ENCODE measurements around the gene PLPP3. TPM values are rescaled to one million over a fixed set of nuclear protein-coding genes. Genes with fewer than 3 reads are reported as not detected.

Gene PLPP3
- total and polyA plus RNA-seq, 4 donors: 123 to 253 (median 176) TPM

DNA sequence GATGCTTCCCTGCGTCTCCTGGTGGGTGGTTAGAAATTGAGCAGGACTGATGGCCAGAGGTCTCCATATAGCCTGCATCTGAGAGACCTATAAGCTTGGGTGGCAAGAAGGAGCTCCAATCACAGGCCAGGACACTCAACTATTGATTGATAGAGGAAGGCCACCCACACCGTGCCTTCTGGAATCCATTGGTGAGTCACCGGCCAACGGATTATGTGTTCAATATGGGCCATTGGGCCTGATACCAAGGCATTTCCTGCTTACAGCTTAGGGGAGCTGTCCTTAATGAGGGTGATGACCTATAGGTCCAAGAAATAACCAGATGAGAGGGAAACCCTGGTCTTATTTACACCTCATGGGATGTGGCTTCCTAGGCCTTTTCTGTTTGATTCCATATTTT is 115.1 kb downstream of the PLPP3 start:
- Histone ChIP-seq H3K27me3 (ENCODE audit: control insufficient read depth, insufficient read depth, low read length) (no peaks in the 10 kb centered on the region), H3K9me3 (ENCODE audit: control insufficient read depth, insufficient read depth, low read length) (no peaks in the 10 kb centered on the region), H3K27ac (ENCODE audit: low read depth, low read length) (no peak overlapping the region), H3K4me3 (ENCODE audit: low read depth, low read length) (no peak overlapping the region), H3K36me3 (ENCODE audit: control insufficient read depth, insufficient read depth, low read length) (no peaks in the 10 kb centered on the region), H3K4me1 (ENCODE audit: control insufficient read depth, insufficient read depth, low read length) (no peaks in the 10 kb centered on the region)
- 83% methylated on average over 4 of the region's 4 CpGs for WGBS (ENCODE audit: insufficient coverage)
- DNase-seq (ENCODE audit: low read depth in 4 of 6, low spot score in 6 of 6): no peak

DNA sequence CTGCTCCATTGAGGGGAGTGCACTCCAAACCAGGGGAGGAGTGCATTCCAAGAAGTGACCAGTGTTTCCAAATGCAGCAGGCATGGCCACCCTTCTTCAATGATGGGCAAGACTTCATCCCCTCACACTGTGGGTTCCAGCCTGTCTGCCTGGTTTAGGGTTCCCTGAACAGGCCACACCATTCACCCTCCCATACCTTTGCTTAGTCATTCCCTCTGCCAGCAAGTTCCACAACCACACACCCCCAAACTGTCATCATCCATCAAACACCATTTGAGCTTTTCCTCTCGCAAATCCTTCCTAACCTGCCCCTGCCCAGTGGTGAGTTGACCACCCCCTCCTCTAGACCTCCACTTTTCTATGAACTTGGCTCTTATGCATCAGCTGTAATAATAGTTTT is 116.0 kb downstream of the PLPP3 start:
- Histone ChIP-seq H3K9me3 (ENCODE audit: control insufficient read depth, insufficient read depth, low read length) (no peaks in the 10 kb centered on the region), H3K27me3 (ENCODE audit: control insufficient read depth, insufficient read depth, low read length) (no peaks in the 10 kb centered on the region), H3K4me1 (ENCODE audit: control insufficient read depth, insufficient read depth, low read length) (no peaks in the 10 kb centered on the region), H3K4me3 (ENCODE audit: low read depth, low read length) (no peak overlapping the region), H3K27ac (ENCODE audit: low read depth, low read length) (no peak overlapping the region), H3K36me3 (ENCODE audit: control insufficient read depth, insufficient read depth, low read length) (no peaks in the 10 kb centered on the region)
- no peak for DNase-seq (ENCODE audit: low read depth in 4 of 6, low spot score in 6 of 6)
- WGBS (ENCODE audit: insufficient coverage): 100% methylated on average over 1 of the region's 1 CpG

DNA sequence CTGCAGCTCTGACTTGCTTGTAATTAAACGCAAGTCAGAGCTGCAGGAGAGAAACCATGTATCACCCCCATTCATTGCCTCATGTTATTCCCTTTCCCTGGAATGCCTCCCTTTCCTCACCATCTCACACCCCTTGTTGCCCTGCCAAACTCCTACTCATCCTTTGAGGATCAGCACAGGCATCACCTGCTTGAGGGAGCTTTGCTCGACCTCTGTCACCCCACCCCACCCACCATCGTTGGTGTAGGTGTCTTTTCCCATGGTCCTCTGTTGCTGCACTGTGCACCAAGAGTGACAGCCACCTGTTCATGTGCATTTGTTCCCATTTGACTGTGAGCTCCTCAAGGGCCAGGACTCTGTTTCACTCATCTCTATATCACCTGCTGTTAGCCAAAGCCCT is 117.2 kb downstream of the PLPP3 start:
- Histone ChIP-seq H3K9me3 (ENCODE audit: control insufficient read depth, insufficient read depth, low read length) (no peaks in the 10 kb centered on the region), H3K4me3 (ENCODE audit: low read depth, low read length) (no peak overlapping the region), H3K27ac (ENCODE audit: low read depth, low read length) (no peak overlapping the region), H3K36me3 (ENCODE audit: control insufficient read depth, insufficient read depth, low read length) (no peaks in the 10 kb centered on the region), H3K27me3 (ENCODE audit: control insufficient read depth, insufficient read depth, low read length) (no peaks in the 10 kb centered on the region), H3K4me1 (ENCODE audit: control insufficient read depth, insufficient read depth, low read length) (no peaks in the 10 kb centered on the region)
- 82% methylated on average over 3 of the region's 3 CpGs for WGBS (ENCODE audit: insufficient coverage)
- no peak for DNase-seq (ENCODE audit: low read depth in 4 of 6, low spot score in 6 of 6)

DNA sequence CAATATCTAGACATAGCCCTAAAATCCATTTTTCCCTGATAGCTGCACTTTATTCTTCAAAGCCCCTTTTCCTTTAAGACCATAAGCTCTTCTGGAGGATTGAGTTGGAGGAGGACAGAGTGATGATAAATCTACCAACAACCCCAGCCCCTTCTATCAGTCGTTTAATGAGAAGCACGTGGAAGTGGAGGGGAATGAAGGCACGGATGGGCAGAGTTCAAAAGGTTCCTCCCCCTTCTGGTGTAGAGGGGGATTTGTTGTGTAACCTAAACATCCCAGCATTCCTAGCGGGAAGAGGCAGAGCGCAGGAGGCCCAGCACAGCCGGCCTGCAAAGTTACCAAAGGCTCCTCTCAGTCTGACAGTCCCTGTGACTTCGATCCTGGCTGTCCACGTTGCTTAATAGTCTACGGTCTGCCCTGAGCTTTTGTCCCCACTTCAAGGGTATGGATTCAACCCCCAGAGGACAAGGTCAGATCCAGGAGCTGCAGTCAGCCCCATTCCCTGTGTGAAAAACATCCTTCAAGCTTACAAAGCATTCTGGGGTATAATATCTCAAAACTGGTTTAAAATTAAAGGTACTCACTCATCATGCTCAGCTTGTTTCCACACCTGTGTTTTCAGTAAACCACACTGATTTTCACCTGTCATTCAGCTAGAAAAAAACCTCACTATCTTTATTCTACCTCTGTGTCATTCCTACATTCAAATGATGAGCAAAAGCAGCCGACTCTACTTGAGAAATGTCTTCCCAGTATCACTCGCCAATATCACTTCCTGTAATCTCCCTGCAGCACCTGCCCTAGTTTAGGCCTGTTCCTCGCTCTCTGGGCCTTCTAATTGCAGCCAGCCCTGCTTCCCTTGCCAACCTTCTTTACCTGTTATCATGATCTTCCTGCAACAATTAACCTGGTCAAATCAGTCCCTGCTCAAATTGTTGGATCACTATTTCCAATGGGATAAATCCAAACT is 117.9 kb downstream of the PLPP3 start:
- H3K9me3 ChIP-seq (ENCODE audit: control insufficient read depth, insufficient read depth, low read length): no peaks in the 10 kb centered on the region
- H3K27me3 ChIP-seq (ENCODE audit: control insufficient read depth, insufficient read depth, low read length): no peaks in the 10 kb centered on the region
- no peaks in the 10 kb centered on the region for H3K36me3 ChIP-seq (ENCODE audit: control insufficient read depth, insufficient read depth, low read length)
- no peak for DNase-seq (ENCODE audit: low read depth in 4 of 6, low spot score in 6 of 6)
- no peaks in the 10 kb centered on the region for H3K4me1 ChIP-seq (ENCODE audit: control insufficient read depth, insufficient read depth, low read length)
- WGBS (ENCODE audit: insufficient coverage): 50% methylated on average over 9 of the region's 12 CpGs
- H3K27ac ChIP-seq (ENCODE audit: low read depth, low read length): no peak overlapping the region
- no peak overlapping the region for H3K4me3 ChIP-seq (ENCODE audit: low read depth, low read length)

DNA sequence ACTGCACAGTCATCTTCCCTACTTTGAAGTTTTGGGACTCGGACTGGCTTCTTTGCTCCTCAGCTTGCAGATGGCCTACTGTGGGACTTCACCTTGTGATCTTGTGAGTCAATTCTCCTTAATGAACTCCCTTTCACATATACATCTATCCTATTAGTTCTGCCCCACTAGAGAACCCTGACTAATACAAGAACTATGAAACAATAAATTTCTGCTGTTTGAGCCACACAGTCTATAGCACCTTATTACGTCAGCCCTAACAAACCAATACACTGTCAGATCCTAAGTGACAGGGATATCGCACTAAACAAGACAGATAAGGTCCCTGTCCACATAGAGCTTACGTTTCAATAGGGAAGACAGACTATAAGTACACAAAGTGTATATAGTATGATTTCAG is 120.1 kb downstream of the PLPP3 start:
- H3K4me3 ChIP-seq (ENCODE audit: low read depth, low read length): no peak overlapping the region
- DNase-seq (ENCODE audit: low read depth in 4 of 6, low spot score in 6 of 6): no peak
- no peaks in the 10 kb centered on the region for H3K4me1 ChIP-seq (ENCODE audit: control insufficient read depth, insufficient read depth, low read length)
- H3K36me3 ChIP-seq (ENCODE audit: control insufficient read depth, insufficient read depth, low read length): no peaks in the 10 kb centered on the region
- no peaks in the 10 kb centered on the region for H3K9me3 ChIP-seq (ENCODE audit: control insufficient read depth, insufficient read depth, low read length)
- no peaks in the 10 kb centered on the region for H3K27me3 ChIP-seq (ENCODE audit: control insufficient read depth, insufficient read depth, low read length)
- WGBS (ENCODE audit: insufficient coverage): 100% methylated on average over 1 of the region's 4 CpGs
- H3K27ac ChIP-seq (ENCODE audit: low read depth, low read length): no peak overlapping the region

DNA sequence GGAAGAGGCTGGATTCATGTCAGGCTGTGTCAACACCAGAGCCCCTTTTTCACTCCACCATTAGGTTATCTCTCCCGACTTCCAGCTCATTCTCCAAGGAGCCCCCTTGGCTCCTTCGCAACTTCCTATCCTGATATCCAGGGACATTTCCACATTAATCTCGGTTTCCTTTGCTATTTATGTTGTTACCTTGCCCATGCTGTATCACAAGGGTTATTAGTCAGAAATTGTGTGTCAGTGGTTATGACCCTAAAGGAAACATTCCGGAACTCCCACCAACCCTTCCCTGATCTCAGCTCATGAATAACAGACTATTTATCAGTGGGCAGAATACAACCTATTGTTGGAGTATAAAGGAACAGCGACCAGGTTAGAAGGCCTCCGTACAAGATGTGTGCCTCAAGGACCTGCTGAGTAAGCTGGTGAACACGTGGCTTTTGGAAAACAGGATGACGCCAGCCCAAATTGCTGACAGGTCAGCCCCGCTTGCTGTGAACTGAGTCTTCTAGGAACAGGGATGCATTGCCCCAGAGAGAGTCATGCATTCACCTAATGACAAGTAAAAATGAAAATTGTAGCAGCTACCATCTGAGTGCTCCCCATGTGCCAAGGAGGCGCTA is 121.5 kb downstream of the PLPP3 start:
- Histone ChIP-seq H3K27ac (ENCODE audit: low read depth, low read length) (no peak overlapping the region), H3K36me3 (ENCODE audit: control insufficient read depth, insufficient read depth, low read length) (no peaks in the 10 kb centered on the region), H3K9me3 (ENCODE audit: control insufficient read depth, insufficient read depth, low read length) (no peaks in the 10 kb centered on the region), H3K27me3 (ENCODE audit: control insufficient read depth, insufficient read depth, low read length) (no peaks in the 10 kb centered on the region), H3K4me3 (ENCODE audit: low read depth, low read length) (no peak overlapping the region), H3K4me1 (ENCODE audit: control insufficient read depth, insufficient read depth, low read length) (no peaks in the 10 kb centered on the region)
- 89% methylated on average over 7 of the region's 10 CpGs for WGBS (ENCODE audit: insufficient coverage)
- no peak for DNase-seq (ENCODE audit: low read depth in 4 of 6, low spot score in 6 of 6)

DNA sequence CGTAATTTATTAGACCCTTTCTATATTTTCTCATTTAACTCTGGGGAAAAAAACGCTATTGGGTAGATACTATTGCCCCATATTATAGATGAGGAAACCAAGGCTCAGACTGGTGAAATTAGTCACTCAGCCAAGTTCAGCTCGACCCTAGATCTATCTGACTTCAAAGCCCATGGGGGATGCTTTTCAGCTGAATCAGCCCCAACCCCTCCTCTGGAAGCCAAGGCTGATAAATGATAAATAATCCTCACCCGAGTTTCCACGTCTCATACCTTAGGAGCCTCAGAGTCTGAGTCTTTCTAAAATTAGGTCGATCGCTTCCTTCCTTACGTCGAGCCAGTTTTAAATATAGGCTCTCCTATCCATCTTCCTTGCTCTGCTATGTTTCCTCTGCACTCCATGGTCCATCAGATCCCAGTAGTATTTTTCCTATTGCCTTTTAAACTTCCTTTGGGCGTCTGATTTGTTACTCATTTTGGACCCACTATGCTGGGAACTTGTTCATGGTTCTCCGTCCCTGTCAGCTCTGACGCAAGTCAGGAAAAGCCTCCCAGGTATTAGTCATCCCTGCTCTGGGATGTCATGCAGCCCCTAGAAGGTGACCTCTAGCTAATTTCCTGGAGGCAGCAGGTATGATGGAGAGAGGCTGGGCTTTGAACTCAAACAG is 122.8 kb downstream of the PLPP3 start:
- Histone ChIP-seq H3K27ac (ENCODE audit: low read depth, low read length) (no peak overlapping the region), H3K4me3 (ENCODE audit: low read depth, low read length) (no peak overlapping the region), H3K9me3 (ENCODE audit: control insufficient read depth, insufficient read depth, low read length) (no peaks in the 10 kb centered on the region), H3K27me3 (ENCODE audit: control insufficient read depth, insufficient read depth, low read length) (no peaks in the 10 kb centered on the region), H3K4me1 (ENCODE audit: control insufficient read depth, insufficient read depth, low read length) (peaks cover 10% of the 10 kb centered on the region), H3K36me3 (ENCODE audit: control insufficient read depth, insufficient read depth, low read length) (no peaks in the 10 kb centered on the region)
- 90% methylated on average over 9 of the region's 12 CpGs for whole genome bisulfite sequencing (ENCODE audit: insufficient coverage)
- DNase-seq (ENCODE audit: low read depth in 4 of 6, low spot score in 6 of 6): no peak

DNA sequence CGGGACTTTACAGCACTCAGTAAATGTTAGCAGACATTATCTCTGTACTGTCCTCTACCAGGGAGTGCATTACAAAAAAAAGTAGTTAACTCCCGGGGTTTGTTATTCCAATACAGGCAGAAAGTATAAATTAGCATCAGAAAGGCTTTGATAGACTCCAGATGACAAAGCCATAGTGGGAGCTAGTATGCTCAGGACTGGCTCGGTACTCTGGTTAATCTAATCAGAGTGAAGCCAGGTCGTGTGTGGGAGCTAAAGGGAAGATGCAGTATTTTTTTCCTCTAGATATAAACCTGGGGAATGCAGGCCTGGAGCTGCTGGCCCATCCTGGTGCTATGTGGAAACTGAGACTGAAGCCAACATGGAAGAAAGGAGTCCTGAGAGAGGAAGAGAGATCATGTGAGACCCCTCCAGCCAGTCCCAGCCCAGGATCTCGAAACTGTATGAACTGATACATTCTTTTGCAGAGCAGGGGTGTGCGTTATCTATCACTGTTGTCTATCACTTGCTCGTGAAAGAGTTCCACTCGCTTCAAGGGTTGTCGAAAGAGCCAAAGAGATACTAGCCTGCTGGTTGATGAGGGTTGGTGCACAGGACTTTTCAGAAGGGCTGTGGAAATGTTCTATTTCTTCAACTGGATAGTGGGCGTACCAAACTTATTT is 125.8 kb downstream of the PLPP3 start:
- H3K9me3 ChIP-seq (ENCODE audit: control insufficient read depth, insufficient read depth, low read length): no peaks in the 10 kb centered on the region
- no peak for DNase-seq (ENCODE audit: low read depth in 4 of 6, low spot score in 6 of 6)
- no peaks in the 10 kb centered on the region for H3K36me3 ChIP-seq (ENCODE audit: control insufficient read depth, insufficient read depth, low read length)
- no peaks in the 10 kb centered on the region for H3K27me3 ChIP-seq (ENCODE audit: control insufficient read depth, insufficient read depth, low read length)
- peaks cover 15% of the 10 kb centered on the region for H3K4me1 ChIP-seq (ENCODE audit: control insufficient read depth, insufficient read depth, low read length)
- WGBS (ENCODE audit: insufficient coverage): 79% methylated on average over 5 of the region's 10 CpGs
- no peak overlapping the region for H3K4me3 ChIP-seq (ENCODE audit: low read depth, low read length)
- H3K27ac ChIP-seq (ENCODE audit: low read depth, low read length): no peak overlapping the region

DNA sequence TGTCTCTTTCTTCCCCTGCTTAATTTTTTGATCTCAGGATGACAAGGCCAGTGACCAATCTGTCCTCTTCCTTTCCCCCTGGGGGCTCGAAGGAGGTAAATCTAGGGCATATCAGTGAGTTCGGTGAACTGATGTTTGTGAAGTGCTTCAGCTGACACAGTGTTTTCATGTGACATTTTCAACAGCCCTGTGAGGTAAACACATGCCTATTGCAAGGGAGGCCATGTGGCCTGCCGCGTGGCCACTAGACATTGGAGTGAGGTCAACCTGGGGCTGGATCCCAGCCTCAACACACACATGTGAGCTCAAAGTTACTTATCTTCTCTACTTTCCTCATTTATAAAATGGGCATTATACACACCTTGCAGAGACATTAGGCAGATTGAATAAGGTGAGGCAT is 126.3 kb downstream of the PLPP3 start:
- H3K9me3 ChIP-seq (ENCODE audit: control insufficient read depth, insufficient read depth, low read length): no peaks in the 10 kb centered on the region
- H3K36me3 ChIP-seq (ENCODE audit: control insufficient read depth, insufficient read depth, low read length): no peaks in the 10 kb centered on the region
- H3K27ac ChIP-seq (ENCODE audit: low read depth, low read length): no peak overlapping the region
- no peak overlapping the region for H3K4me3 ChIP-seq (ENCODE audit: low read depth, low read length)
- DNase-seq (ENCODE audit: low read depth in 4 of 6, low spot score in 6 of 6): no peak
- 70% methylated on average over 2 of the region's 4 CpGs for WGBS (ENCODE audit: insufficient coverage)
- H3K4me1 ChIP-seq (ENCODE audit: control insufficient read depth, insufficient read depth, low read length): peaks cover 15% of the 10 kb centered on the region
- no peaks in the 10 kb centered on the region for H3K27me3 ChIP-seq (ENCODE audit: control insufficient read depth, insufficient read depth, low read length)

Data from spinal cord (tissue), 10 donors.